RPMI8226 (cell line): ENCODE measurements around the gene ZSCAN20.

Experiments used
- DNase-seq: peaks from one replicate; pipeline ENCODE4 v3.0.0-alpha.2; 2015

The ZSCAN20 gene

DNA sequence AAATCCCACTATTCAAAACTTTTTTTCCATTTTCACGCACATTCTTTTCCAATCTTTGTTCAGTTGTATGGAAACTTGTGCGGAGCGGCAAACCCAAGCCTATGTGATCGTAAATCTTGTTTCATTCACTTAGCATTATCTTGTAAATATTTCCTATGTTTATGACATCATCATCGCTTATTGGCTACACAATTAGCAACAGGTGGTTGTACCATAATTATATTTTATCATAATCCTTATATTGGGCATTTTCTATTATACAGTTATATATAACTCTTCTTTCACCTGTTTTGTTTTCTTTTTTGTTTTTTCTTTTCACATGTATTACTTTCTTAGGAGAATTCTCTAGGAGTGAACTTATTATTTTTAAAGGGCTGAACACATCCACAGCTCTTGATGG lies 65.4 kb downstream of the ZSCAN20 start:
- DNase-seq = no peak

DNA sequence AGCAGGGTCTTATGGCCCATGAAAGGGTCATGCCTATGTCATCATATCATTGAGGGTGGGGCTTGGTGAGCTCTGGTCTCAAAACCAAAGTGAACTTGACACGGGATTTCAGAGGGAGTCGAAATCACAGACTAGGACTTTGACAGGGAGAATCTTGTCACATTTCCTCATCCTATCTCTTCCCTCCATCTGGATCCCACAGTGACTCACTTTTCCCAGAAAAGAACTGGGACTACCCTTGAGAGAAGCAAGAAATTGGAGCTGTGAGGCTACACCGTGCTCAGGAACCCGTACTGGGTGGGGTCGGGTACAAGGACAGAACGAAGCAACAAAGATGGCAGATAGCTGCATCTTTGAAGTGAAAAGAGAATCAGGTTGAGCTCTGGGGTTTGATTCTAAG lies 69.5 kb downstream of the ZSCAN20 start:
- no peak for DNase-seq
